T-helper 2 cell treated with Interferon-gamma antibody and Interleukin-4, amounts not matched to agents 5 μg/mL and 100 μg/mL, for 36 hours (primary cell): Measurements from ENCODE around the gene CLDN1.

Source experiments
- DNase-seq: peaks from one replicate; pipeline ENCODE4 v3.0.0; 2021; ENCODE audit warnings: low spot score
- H3K27ac Mint-ChIP-seq: one replicate; pipeline ENCODE4 v1.8.0; 2021; ENCODE audit warnings: mild to moderate bottlenecking, mixed read lengths
- H3K27me3 Mint-ChIP-seq: one replicate; pipeline ENCODE4 v1.8.0; 2021; ENCODE audit warnings: low read depth, mixed read lengths
- H3K36me3 Mint-ChIP-seq: one replicate; pipeline ENCODE4 v1.8.0; 2021; ENCODE audit warnings: low read depth, mixed read lengths
- H3K4me1 Mint-ChIP-seq: one replicate; pipeline ENCODE4 v1.8.0; 2021; ENCODE audit warnings: low read depth, mixed read lengths
- H3K4me3 Mint-ChIP-seq: one replicate; pipeline ENCODE4 v1.8.0; 2022; ENCODE audit warnings: mild to moderate bottlenecking, moderate library complexity, mixed read lengths
- H3K9me3 Mint-ChIP-seq: one replicate; pipeline ENCODE4 v1.8.0; 2021; ENCODE audit warnings: mixed read lengths

CLDN1 gene

DNA sequence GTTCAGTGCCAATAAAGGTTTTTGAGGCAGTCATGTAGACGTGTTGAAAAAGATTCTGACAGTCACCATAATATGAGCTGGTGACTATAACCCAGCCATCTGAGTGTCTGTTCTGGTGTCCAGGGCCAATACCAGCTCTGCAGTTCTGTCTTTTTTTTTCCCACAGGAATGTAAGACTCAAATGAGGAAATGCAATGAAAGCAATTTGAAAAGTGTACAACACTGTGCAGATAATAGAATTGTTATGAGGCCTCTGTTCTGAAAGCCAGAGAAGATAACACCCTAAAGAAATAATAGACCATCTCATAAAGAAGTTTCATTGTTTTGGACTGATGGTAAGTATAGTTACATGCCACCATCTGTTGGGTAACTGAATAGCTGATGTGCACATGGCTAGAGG is 57.1 kb downstream of the CLDN1 start:
- no peak overlapping the region for H3K27ac Mint-ChIP-seq
- no peak for DNase-seq
- H3K4me1 Mint-ChIP-seq = no peaks in the 10 kb centered on the region
- peaks cover 5% of the 10 kb centered on the region for H3K27me3 Mint-ChIP-seq
- H3K4me3 Mint-ChIP-seq = no peak overlapping the region
- no peaks in the 10 kb centered on the region for H3K9me3 Mint-ChIP-seq
- H3K36me3 Mint-ChIP-seq = no peaks in the 10 kb centered on the region

DNA sequence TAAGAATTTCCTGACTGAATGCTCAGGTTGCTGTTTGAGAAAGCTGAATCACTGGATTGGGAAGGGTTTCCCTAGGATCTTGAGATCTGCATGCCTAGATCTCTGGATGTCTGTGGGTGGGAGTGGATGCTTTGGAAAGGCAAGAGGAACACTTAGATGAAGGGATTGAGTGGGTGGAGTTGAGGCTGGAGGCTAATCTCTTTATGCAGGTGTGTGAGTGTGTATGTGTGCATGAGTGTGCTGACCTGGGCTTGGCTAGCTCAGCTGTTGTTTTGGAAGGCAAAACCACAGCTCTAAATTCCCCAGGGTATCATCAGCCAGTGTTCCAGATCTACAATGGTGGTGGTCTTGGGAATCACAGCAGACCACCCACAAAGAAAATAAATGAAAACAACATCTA is 60.5 kb downstream of the CLDN1 start:
- H3K4me3 Mint-ChIP-seq = no peak overlapping the region

DNA sequence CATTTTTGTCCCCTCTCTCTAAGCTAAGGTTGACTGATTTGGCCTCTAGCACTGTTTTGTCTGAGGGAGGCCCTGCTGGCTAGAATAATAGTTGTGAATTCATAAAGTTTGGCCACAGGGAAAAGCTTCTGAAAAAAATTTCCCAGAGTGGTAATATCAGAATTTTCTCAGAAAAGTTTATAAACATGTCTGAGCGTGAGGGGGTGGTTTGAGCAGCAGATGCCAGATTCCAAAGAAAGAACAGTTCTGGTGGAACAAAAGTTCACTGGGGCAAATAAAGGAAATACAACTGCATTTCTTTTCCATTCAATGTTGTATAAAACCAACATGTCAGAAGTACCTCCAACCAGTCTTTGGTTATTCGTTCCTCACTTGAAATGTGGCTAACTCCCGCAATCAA is 61.2 kb downstream of the CLDN1 start:
- no peak overlapping the region for H3K4me3 Mint-ChIP-seq
- H3K27me3 Mint-ChIP-seq = peaks cover 6% of the 10 kb centered on the region
- no peaks in the 10 kb centered on the region for H3K9me3 Mint-ChIP-seq
- no peaks in the 10 kb centered on the region for H3K36me3 Mint-ChIP-seq
- no peaks in the 10 kb centered on the region for H3K4me1 Mint-ChIP-seq
- no peak overlapping the region for H3K27ac Mint-ChIP-seq
- DNase-seq = no peak

More for the DNA sequence above, 60.5 kb downstream of the CLDN1 start:
- Mint-ChIP-seq H3K27ac (no peak overlapping the region), H3K4me1 (no peaks in the 10 kb centered on the region), H3K27me3 (peaks cover 6% of the 10 kb centered on the region), H3K9me3 (no peaks in the 10 kb centered on the region), H3K36me3 (no peaks in the 10 kb centered on the region)
- no peak for DNase-seq

- no peak overlapping the region for H3K4me3 Mint-ChIP-seq
- no peaks in the 10 kb centered on the region for H3K4me1 Mint-ChIP-seq
- no peaks in the 10 kb centered on the region for H3K36me3 Mint-ChIP-seq
- no peak for DNase-seq
- peaks cover 4% of the 10 kb centered on the region for H3K27me3 Mint-ChIP-seq
- no peaks in the 10 kb centered on the region for H3K9me3 Mint-ChIP-seq
- no peak overlapping the region for H3K27ac Mint-ChIP-seq
These were observed 61.9 kb downstream of the CLDN1 start for GRCh38 chr3:190260301-190260700.

DNA sequence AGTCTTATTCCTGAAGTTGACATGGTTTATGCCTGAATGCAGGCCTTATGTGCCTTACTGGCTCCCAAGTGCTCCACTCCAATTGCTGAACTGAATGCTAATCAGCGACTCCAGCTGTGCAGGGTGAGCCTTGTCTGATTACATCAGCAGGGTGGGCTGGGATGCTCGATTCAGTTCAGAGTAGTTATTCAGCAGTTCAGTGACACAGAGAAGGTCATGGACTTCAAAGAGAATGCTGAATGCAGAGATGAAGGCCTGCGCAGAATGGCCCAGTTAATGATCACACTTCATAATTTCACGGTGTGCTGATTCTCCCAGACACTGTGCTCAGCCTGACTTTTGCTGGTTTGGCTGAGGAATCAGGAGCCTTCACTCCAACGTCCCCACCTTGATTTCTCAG is 63.6 kb downstream of the CLDN1 start:
- H3K4me1 Mint-ChIP-seq = no peaks in the 10 kb centered on the region
- no peak overlapping the region for H3K4me3 Mint-ChIP-seq
- no peak overlapping the region for H3K27ac Mint-ChIP-seq
- peaks cover 4% of the 10 kb centered on the region for H3K27me3 Mint-ChIP-seq
- H3K9me3 Mint-ChIP-seq = no peaks in the 10 kb centered on the region
- H3K36me3 Mint-ChIP-seq = no peaks in the 10 kb centered on the region
- no peak for DNase-seq
